ENCODE measurements around the gene GH2.

- TF ChIP-seq POLR2AphosphoS5 (IDR thresholded peaks at IDR 0.05) (no peak), POLR2A (IDR thresholded peaks at IDR 0.05) (no peak), CTCF (IDR thresholded peaks at IDR 0.05 in 8 of 11, conservative IDR thresholded peaks at IDR 0.05 in 3 of 11) (no peak)
Observed at GRCh38 chr17:63853260-63853659, 28.5 kb downstream of the GH2 start.

Data from spleen (tissue), 7 donors.